ENCODE data around the gene THYN1. TPM values are rescaled to one million over a fixed set of nuclear protein-coding genes. Genes with fewer than 3 reads are reported as not detected.
"Not testable (repeated sequence)": the region's sequence is repeated elsewhere in the genome, so short reads cannot be mapped to it uniquely, and the experiment has no call there.

THYN1 gene
- total RNA-seq, 2 donors from 2014 or later = 36.5 to 38.2 TPM

DNA sequence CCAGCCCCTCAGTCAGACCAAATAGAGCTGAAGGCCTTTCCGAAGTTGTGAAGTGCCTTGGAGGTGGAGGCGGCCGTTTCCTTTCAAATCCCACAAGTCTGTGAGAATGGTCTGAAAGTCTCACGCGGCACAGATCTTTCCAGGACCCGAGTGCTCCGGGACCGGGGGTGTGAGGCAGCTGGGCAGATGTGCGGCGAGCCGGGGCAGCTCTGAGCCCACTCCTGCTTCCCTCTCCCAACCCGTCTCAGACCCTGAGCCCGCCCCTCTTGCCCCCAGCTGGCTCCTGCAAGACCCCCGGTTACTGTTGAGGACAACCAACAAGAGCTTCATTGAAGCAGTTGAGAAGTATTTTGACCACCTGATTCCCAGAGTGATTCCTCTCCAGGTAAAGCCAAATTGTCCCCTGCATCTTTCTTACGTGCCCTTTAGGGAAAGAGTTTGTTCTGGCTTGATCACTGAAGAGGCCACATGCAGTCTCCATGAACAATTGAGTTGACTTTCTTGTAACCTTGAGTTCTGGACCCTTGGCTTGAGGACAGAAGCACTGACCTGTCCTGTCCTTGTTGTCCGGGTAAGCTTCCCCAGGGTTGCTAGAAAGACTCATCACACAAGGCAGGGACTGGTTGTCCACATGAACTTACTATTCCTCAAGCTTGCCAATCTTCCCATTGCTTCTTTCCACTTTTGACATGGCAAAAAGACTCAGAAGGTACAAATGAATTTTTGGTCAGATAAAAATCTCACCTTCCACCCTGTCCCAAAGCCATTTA, 30.5 kb upstream of the THYN1 start:
- DNase-seq = no peak
- no peak for TF ChIP-seq CTCF (IDR thresholded peaks at IDR 0.05)
- H3K9me3 ChIP-seq = no peaks in the 10 kb centered on the region

GRCh38 chr11:134282121-134283045, 29.2 kb upstream of the THYN1 start:
- Histone ChIP-seq H3K27me3 (peaks cover 8% of the 10 kb centered on the region), H3K4me1 (no peaks in the 10 kb centered on the region), H3K9ac (ENCODE audit: low read depth in 2 of 2, low read length in 2 of 2) (no peak overlapping the region), H3K4me3 (no peak overlapping the region), H3K27ac (no peak overlapping the region), H3K9me3 (no peaks in the 10 kb centered on the region), H3K36me3 (no peaks in the 10 kb centered on the region)
- TF ChIP-seq CTCF (IDR thresholded peaks at IDR 0.05) = no peak
- intact Hi-C loops (cut with DNase I) = no loop called here
- no peak for DNase-seq

More for the DNA sequence above, 30.5 kb upstream of the THYN1 start:
- no peak overlapping the region for H3K4me3 ChIP-seq
- H3K36me3 ChIP-seq = no peaks in the 10 kb centered on the region
- H3K4me1 ChIP-seq = no peaks in the 10 kb centered on the region
- H3K27me3 ChIP-seq = no peaks in the 10 kb centered on the region
- intact Hi-C loops (cut with DNase I) = no loop called here
- H3K27ac ChIP-seq = no peak overlapping the region
- H3K9ac ChIP-seq (ENCODE audit: low read depth in 2 of 2, low read length in 2 of 2) = no peak overlapping the region

DNA sequence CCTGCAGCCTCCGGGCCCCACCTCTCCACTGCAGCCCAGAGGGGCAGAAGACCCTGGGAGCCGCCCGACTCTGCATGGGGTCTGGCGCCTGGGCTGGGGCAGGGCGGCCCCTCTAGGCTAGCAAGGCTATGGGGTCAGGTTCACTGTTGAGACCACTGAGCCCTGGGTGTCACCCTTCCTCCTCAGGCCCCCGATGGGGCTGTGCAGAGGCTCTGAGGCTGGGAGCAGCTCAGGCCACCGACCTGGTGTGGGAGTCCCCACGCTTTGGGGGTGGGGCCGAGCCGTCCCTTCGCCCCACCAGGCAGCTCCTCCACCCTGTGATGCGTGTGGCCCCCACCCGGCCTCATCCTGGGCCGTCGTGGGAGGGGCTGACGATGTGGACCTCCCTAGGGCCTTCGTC, 28.5 kb upstream of the THYN1 start:
- H3K36me3 ChIP-seq; H3K4me3 ChIP-seq; H3K9me3 ChIP-seq; intact Hi-C loops (cut with DNase I); DNase-seq; H3K9ac ChIP-seq (ENCODE audit: low read depth in 2 of 2, low read length in 2 of 2); H3K27ac ChIP-seq; H3K4me1 ChIP-seq: not testable (repeated sequence)
- H3K27me3 ChIP-seq = peaks cover 16% of the 10 kb centered on the region

GRCh38 chr11:134278356-134278755, 25.2 kb upstream of the THYN1 start:
- Histone ChIP-seq H3K4me1 (no peaks in the 10 kb centered on the region), H3K36me3 (no peaks in the 10 kb centered on the region), H3K27me3 (peaks cover 43% of the 10 kb centered on the region), H3K9me3 (no peaks in the 10 kb centered on the region), H3K27ac (no peak overlapping the region), H3K9ac (ENCODE audit: low read depth in 2 of 2, low read length in 2 of 2) (no peak overlapping the region), H3K4me3 (no peak overlapping the region)
- DNase-seq = no peak
- intact Hi-C loops (cut with DNase I) = no loop called here
- TF ChIP-seq CTCF (IDR thresholded peaks at IDR 0.05) = no peak

DNA sequence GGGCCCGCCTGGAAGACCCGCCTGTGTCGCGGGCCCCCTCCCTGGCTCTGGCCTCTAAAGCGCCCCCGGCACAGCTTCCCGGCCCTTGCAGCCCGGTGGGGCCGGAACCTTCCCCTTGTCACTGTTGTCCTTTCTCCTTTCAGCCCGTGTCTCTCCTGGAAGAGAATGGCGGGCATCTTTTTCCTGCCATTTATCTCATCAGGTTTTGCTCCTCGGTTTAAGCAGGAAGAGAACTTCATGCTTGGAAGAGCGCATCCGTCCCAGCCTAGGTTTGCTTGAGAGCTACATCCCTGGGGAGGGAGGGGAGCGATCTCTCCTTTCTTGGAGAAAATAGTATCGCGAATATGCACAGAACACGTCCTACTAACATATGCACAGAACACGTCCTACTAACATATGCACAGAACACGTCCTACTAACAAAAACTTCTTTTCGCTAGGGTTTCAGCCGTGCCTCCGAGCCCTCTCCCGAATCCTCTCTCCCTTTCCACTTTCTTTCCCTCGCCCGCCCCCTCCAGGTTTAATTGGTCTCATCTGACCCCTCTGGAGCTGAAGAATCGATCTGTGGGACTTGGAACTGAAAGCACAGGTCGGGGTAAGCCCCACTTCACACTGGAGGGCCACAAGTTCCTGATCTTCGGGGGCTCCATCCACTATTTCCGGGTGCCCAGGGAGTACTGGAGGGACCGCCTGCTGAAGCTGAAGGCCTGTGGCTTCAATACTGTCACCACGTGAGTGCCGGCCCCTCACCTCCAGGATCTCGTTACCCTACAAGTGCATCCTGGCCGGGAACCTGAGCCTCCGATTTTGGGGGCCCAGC, 24.2 kb upstream of the THYN1 start:
- intact Hi-C loops (cut with DNase I) = no loop called here
- no peak for DNase-seq
- H3K36me3 ChIP-seq = no peaks in the 10 kb centered on the region
- H3K27ac ChIP-seq = no peak overlapping the region
- H3K9me3 ChIP-seq = no peaks in the 10 kb centered on the region
- no peak overlapping the region for H3K9ac ChIP-seq (ENCODE audit: low read depth in 2 of 2, low read length in 2 of 2)
- TF ChIP-seq CTCF (IDR thresholded peaks at IDR 0.05) = no peak
- H3K4me3 ChIP-seq = no peak overlapping the region
- no peaks in the 10 kb centered on the region for H3K4me1 ChIP-seq
- peaks cover 53% of the 10 kb centered on the region for H3K27me3 ChIP-seq

All from colonic mucosa (tissue), 4 donors.